Stromal cell of bone marrow (primary cell): ENCODE measurements around the gene PLA2G3.

ENCODE experiments used
- DNase-seq: peaks from one replicate; pipeline ENCODE4 v3.0.0-alpha.2; 2012; ENCODE audit warnings: low read depth

The PLA2G3 gene

DNA sequence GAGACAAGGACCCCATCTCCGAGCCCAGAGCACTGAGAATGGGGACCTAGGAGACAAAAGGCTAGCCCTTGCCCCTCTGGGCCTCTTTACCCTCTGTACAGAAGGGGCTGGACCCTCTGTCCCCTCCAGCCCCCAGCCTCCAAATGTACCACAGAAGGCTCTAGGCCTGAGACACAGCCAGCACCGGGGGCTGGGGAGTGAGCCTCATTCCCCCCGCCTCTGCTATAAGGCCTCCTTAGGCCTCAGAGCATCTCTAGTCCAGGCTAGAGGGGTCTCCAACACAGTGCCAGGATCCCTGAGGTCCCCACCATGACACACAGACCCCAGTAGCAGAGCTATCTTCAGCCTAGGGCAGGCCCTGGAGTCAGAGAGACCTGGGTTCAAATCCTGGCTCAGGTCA is 54.4 kb downstream of the PLA2G3 start:
- DNase-seq = no peak

DNA sequence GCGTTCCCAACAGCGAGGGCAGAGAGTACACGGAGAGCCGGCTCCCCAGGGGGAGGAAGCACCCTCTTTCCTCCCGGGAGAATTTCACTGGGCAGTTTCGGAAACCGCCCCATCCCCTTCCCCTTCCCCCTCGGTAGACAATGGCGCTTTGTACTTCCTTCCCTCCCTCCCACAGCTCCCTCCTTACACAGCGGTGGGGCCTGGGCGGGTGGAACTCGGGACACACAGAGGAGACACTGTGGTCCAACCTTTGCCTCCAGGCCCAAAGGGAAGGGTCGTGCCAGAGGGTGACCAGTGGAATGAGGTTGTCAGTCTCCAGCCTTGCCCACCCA is 54.8 kb downstream of the PLA2G3 start:
- DNase-seq = no peak

DNA sequence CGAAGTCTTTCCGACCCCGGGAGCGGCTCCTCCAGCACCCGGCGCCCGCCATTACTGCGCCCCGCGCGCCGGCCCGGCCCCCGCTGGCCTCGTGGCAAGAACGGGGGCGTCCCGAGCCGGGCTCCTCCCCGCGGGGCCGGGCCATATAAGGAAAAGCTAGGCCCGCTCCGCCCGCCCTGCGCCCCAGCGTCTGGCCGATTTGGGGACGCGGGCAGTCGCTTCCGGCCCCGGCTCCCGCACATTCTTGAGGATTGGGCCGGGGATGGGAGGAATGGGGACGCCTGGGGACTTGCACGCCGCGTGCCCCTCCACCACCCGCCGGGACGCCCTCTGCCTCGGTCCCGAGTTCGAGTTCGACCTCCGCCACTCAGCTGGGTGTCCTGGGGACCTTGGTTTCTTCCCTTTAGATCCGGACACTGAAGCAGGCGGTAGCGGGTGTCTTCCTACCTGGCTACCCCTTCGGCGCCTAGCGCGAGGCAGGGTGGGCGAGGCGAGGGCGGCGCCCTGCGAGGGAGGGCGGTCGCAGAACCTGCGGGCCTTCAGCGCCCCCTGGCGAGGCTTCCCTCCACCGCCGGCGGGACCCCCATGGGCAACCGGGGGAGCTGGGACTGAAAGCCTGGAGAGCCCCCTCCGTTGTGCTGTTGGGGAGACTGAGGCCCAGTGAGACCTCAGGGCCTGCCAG is 55.4 kb downstream of the PLA2G3 start:
- no peak for DNase-seq
